Hepatocyte (in vitro differentiated cells): ENCODE results near the gene S100A14. TPM values are rescaled to one million over a fixed set of nuclear protein-coding genes. Genes with fewer than 3 reads are reported as not detected.
"Not testable (repeated sequence)": the region's sequence is repeated elsewhere in the genome, so short reads cannot be mapped to it uniquely, and the experiment has no call there.

ENCODE experiments used
- DNase-seq: peaks from one replicate; pipeline ENCODE4 v3.0.0-alpha.2; 2016; ENCODE audit warnings: low spot score
- H2AFZ ChIP-seq: fragments of 200-600 bp; sonication (generic); 2 replicates; pipeline ENCODE4 v1.6.0; 2016; ENCODE audit warnings: antibody characterized with exemption, mild to moderate bottlenecking
- H3K27ac ChIP-seq: fragments of 200-600 bp; sonication (generic); 2 replicates; pipeline ENCODE4 v1.5.1; 2016; ENCODE audit warnings: mild to moderate bottlenecking
- H3K27me3 ChIP-seq: fragments of 200-600 bp; sonication (generic); 2 replicates; pipeline ENCODE4 v1.6.1; 2016
- H3K36me3 ChIP-seq: fragments of 200-600 bp; sonication (generic); replicated peaks from 2 replicates; pipeline ENCODE4 v1.5.1; 2016; ENCODE audit warnings: low read depth; ENCODE audit not compliant: insufficient read depth
- H3K4me1 ChIP-seq: fragments of 200-600 bp; sonication (generic); 2 replicates; pipeline ENCODE4 v1.5.1; 2016; ENCODE audit warnings: mild to moderate bottlenecking, moderate library complexity; ENCODE audit not compliant: insufficient read depth
- H3K4me2 ChIP-seq: fragments of 200-600 bp; sonication (generic); 2 replicates; pipeline ENCODE4 v1.6.0; 2016
- H3K4me3 ChIP-seq: fragments of 200-600 bp; sonication (generic); 2 replicates; pipeline ENCODE4 v1.5.1; 2016; ENCODE audit warnings: mild to moderate bottlenecking
- H3K79me2 ChIP-seq: fragments of 200-600 bp; sonication (generic); 2 replicates; pipeline ENCODE4 v1.6.0; 2017; ENCODE audit warnings: mild to moderate bottlenecking
- H3K9me2 ChIP-seq: fragments of 200-600 bp; sonication (generic); replicated peaks from 2 replicates; pipeline ENCODE4 v1.6.0; 2017; ENCODE audit warnings: mild to moderate bottlenecking; ENCODE audit not compliant: insufficient read depth
- H3K9me3 ChIP-seq: fragments of 200-600 bp; sonication (generic); 2 replicates; pipeline ENCODE4 v1.5.1; 2016; ENCODE audit warnings: low read depth, mild to moderate bottlenecking
- H4K20me1 ChIP-seq: fragments of 200-600 bp; sonication (generic); 2 replicates; pipeline ENCODE4 v1.6.0; 2016; ENCODE audit warnings: mild to moderate bottlenecking; ENCODE audit not compliant: insufficient read depth, poor library complexity, severe bottlenecking
- CTCF ChIP-seq: fragments of 200-600 bp; sonication (generic); IDR thresholded peaks from 2 replicates; pipeline ENCODE4 v1.5.1; 2016; ENCODE audit warnings: antibody characterized with exemption, mild to moderate bottlenecking; ENCODE audit not compliant: poor library complexity
- EZH2 ChIP-seq: fragments of 200-600 bp; sonication (generic); IDR thresholded peaks from 2 replicates; pipeline ENCODE4 v1.6.1; 2016; ENCODE audit warnings: antibody characterized with exemption, mild to moderate bottlenecking, borderline replicate concordance
- EZH2phosphoT487 ChIP-seq: fragments of 200-600 bp; sonication (generic); IDR thresholded peaks from one replicate; pipeline ENCODE4 v1.6.1; 2018; ENCODE audit warnings: antibody characterized with exemption, mild to moderate bottlenecking, low read depth, moderate library complexity; ENCODE audit not compliant: unreplicated experiment, severe bottlenecking
- WGBS: methylation state at CpG from one replicate; pipeline ENCODE4 v1.1.6; 2016; ENCODE audit warnings: low lambda C conversion rate; ENCODE audit errors: missing lambda C conversion rate; 5-methylcytosine and 5-hydroxymethylcytosine counted together
- polyA plus RNA-seq: library from polyadenylated mRNA; unstranded; fragments of >200 nt; fragmentation: Nextera tagmentation; extraction: Ambion mirVana; gene quantifications from 2 replicates; pipeline ENCODE4 v1.2.1, GENCODE V29; 2016
- total RNA-seq: library from RNA; depleted of rRNA; stranded (reverse); fragments of >200 nt; gene quantifications from 2 replicates; pipeline ENCODE4 v1.2.3, GENCODE V29; 2014

Gene S100A14
- total and polyA plus RNA-seq, 2 experiments from 2014 or later, result 94.9 to 112 TPM

GRCh38 chr1:153643816-153644215, 27.7 kb upstream of the S100A14 start:
- H3K36me3 ChIP-seq, result peaks cover 19% of the 10 kb centered on the region
- no peaks in the 10 kb centered on the region for H3K27me3 ChIP-seq
- peaks cover 14% of the 10 kb centered on the region for H4K20me1 ChIP-seq
- no peak overlapping the region for H3K4me2 ChIP-seq
- no peak for TF ChIP-seq EZH2
- no peak for TF ChIP-seq EZH2phosphoT487
- TF ChIP-seq CTCF, result no peak
- no peak overlapping the region for H2AFZ ChIP-seq
- peaks cover 44% of the 10 kb centered on the region for H3K79me2 ChIP-seq
- no peaks in the 10 kb centered on the region for H3K9me3 ChIP-seq
- H3K9me2 ChIP-seq, result no peaks in the 10 kb centered on the region
- no peak overlapping the region for H3K4me3 ChIP-seq
- DNase-seq, result no peak
- peaks cover 11% of the 10 kb centered on the region for H3K4me1 ChIP-seq
- peak overlapping the region; percentile 39 for H3K27ac ChIP-seq

DNA sequence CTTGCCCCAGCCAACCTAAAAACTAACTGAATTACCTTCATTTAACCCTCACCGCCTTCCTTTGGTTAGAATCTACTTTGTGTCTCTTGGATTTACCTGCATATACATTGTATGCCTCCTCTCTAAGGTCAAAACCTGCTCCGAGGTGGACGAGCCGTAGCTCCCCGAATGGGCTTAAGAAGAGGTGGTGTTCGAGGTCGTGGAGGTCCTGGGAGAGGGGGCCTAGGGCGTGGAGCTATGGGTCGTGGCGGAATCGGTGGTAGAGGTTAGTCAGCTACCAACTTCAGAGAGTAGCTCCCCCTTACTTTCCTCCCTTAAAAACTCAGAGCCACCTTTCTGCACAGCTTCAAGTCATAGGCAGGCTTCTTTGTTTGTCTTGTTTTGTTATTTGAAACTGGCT, 27.0 kb upstream of the S100A14 start:
- Histone ChIP-seq H3K27ac (no peak overlapping the region), H3K4me3 (no peak overlapping the region), H3K4me2 (no peak overlapping the region), H3K27me3 (no peaks in the 10 kb centered on the region), H3K9me3 (no peaks in the 10 kb centered on the region), H4K20me1 (peaks cover 19% of the 10 kb centered on the region), H3K9me2 (no peaks in the 10 kb centered on the region), H2AFZ (no peak overlapping the region), H3K79me2 (peaks cover 52% of the 10 kb centered on the region), H3K36me3 (peaks cover 19% of the 10 kb centered on the region), H3K4me1 (peaks cover 11% of the 10 kb centered on the region)
- WGBS, result 89% methylated on average over 11 of the region's 11 CpGs
- DNase-seq, result no peak
- TF ChIP-seq EZH2, result no peak
- TF ChIP-seq EZH2phosphoT487, result no peak
- TF ChIP-seq CTCF, result no peak

- H3K4me2 ChIP-seq, result no peak overlapping the region
- H3K9me2 ChIP-seq, result no peaks in the 10 kb centered on the region
- H3K4me3 ChIP-seq, result no peak overlapping the region
- peaks cover 19% of the 10 kb centered on the region for H3K36me3 ChIP-seq
- H3K4me1 ChIP-seq, result peaks cover 11% of the 10 kb centered on the region
- TF ChIP-seq CTCF, result no peak
- TF ChIP-seq EZH2phosphoT487, result no peak
- no peak for TF ChIP-seq EZH2
- H2AFZ ChIP-seq, result no peak overlapping the region
- H3K9me3 ChIP-seq, result no peaks in the 10 kb centered on the region
- H3K79me2 ChIP-seq, result peaks cover 61% of the 10 kb centered on the region
- no peak for DNase-seq
- WGBS, result 92% methylated on average over 11 of the region's 11 CpGs
- no peak overlapping the region for H3K27ac ChIP-seq
- H3K27me3 ChIP-seq, result no peaks in the 10 kb centered on the region
- H4K20me1 ChIP-seq, result peaks cover 25% of the 10 kb centered on the region
Measured at GRCh38 chr1:153642161-153642560, 26.0 kb upstream of the S100A14 start.

DNA sequence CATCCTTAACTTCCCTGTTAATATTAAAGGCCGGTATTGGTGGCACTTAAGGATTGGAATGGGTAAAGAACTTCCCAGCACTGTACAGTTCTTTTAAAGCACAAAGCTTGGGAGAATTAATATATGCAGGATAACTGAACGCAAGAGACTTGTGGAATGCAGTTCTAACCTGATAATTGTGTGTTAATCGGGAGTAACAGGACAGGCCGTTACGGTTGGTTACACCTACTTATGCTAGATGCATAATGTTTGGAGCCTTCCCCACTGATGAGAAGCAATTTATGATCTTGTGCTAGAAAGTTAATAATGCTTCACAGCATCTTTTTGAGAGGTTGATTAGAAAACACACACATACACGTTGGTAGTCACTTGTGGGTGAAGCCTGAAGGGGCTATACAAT, 24.7 kb upstream of the S100A14 start:
- H3K79me2 ChIP-seq, result peaks cover 74% of the 10 kb centered on the region
- peaks cover 11% of the 10 kb centered on the region for H3K4me1 ChIP-seq
- no peaks in the 10 kb centered on the region for H3K27me3 ChIP-seq
- no peak overlapping the region for H3K4me3 ChIP-seq
- no peak overlapping the region for H3K4me2 ChIP-seq
- H2AFZ ChIP-seq, result no peak overlapping the region
- no peak for TF ChIP-seq EZH2
- no peak for TF ChIP-seq EZH2phosphoT487
- no peak for TF ChIP-seq CTCF
- peaks cover 19% of the 10 kb centered on the region for H3K36me3 ChIP-seq
- H3K27ac ChIP-seq, result no peak overlapping the region
- H3K9me3 ChIP-seq, result no peaks in the 10 kb centered on the region
- no peaks in the 10 kb centered on the region for H3K9me2 ChIP-seq
- no peak for DNase-seq
- WGBS, result 83% methylated on average over 6 of the region's 6 CpGs
- H4K20me1 ChIP-seq, result peaks cover 35% of the 10 kb centered on the region

- H3K27me3 ChIP-seq, H3K9me2 ChIP-seq, H3K4me3 ChIP-seq, H3K27ac ChIP-seq, DNase-seq, H2AFZ ChIP-seq, H3K9me3 ChIP-seq, H3K4me2 ChIP-seq: not testable (repeated sequence)
- Histone ChIP-seq H3K4me1 (peaks cover 18% of the 10 kb centered on the region), H3K79me2 (peaks cover 78% of the 10 kb centered on the region), H3K36me3 (peaks cover 12% of the 10 kb centered on the region), H4K20me1 (peaks cover 41% of the 10 kb centered on the region)
- 100% methylated on average over 5 of the region's 5 CpGs for WGBS
Measured at GRCh38 chr1:153640213-153640612, 24.1 kb upstream of the S100A14 start.
